HepG2 (cell line): ENCODE results near the gene NSUN6. TPM values are rescaled to one million over a fixed set of nuclear protein-coding genes. Genes with fewer than 3 reads are reported as not detected.

Experiments used
- DMAP1 ChIP-seq: IDR thresholded peaks from 2 replicates; pipeline ENCODE4 v1.6.1; 2016
- FOXC1 ChIP-seq: sonication (generic); formaldehyde crosslinking; IDR thresholded peaks from 2 replicates; pipeline ENCODE4 v1.8.0; 2022; ENCODE audit warnings: mild to moderate bottlenecking, missing genetic modification reagents, borderline replicate concordance
- KDM3A ChIP-seq: IDR thresholded peaks from 2 replicates; pipeline ENCODE4 v1.6.1; 2018; ENCODE audit warnings: low read depth, missing compliant biosample characterization
- LBX2 ChIP-seq: sonication (generic); formaldehyde crosslinking; IDR thresholded peaks from 2 replicates; pipeline ENCODE4 v1.5.0; 2020; ENCODE audit warnings: missing genetic modification reagents, mild to moderate bottlenecking, borderline replicate concordance
- MAF1 ChIP-seq: sonication (generic); formaldehyde crosslinking; IDR thresholded peaks from 2 replicates; pipeline ENCODE4 v1.5.0; 2020; ENCODE audit warnings: missing genetic modification reagents, borderline replicate concordance
- TBX2 ChIP-seq: sonication (generic); formaldehyde crosslinking; IDR thresholded peaks from 2 replicates; pipeline ENCODE4 v1.5.0; 2020; ENCODE audit warnings: missing genetic modification reagents, mild to moderate bottlenecking, borderline replicate concordance
- ZNF18 ChIP-seq: sonication (generic); formaldehyde crosslinking; IDR thresholded peaks from 2 replicates; pipeline ENCODE4 v1.8.0; 2022; ENCODE audit warnings: mild to moderate bottlenecking, missing genetic modification reagents; ENCODE audit not compliant: insufficient replicate concordance
- ZNF407 ChIP-seq: sonication (generic); formaldehyde crosslinking; IDR thresholded peaks from one replicate; pipeline ENCODE4 v1.5.1; 2020; ENCODE audit warnings: mild to moderate bottlenecking, missing genetic modification reagents; ENCODE audit errors: not compliant biosample characterization
- ZNF605 ChIP-seq: sonication (generic); formaldehyde crosslinking; IDR thresholded peaks from 2 replicates; pipeline ENCODE4 v1.8.0; 2022; ENCODE audit warnings: mild to moderate bottlenecking, missing genetic modification reagents
- polyA plus RNA-seq, 8 experiments: library from polyadenylated mRNA; depleted of rRNA in 3 of 8; stranded (reverse) in 7 of 8; unstranded in 1 of 8; fragments of >200 nt; fragmentation: Illumina TruSeq in 4 of 8; extraction: Trizol in 4 of 8; gene quantifications; 2 replicates each; pipeline versions ENCODE4 v1.2.1 to v1.2.3, GENCODE V29; 2011 to 2016; ENCODE audit warnings: low read depth in 4 of 8, missing spikeins in 1 of 8, mixed read lengths in 1 of 8; ENCODE audit not compliant: insufficient read depth in 1 of 8
- total RNA-seq, 5 experiments: library from RNA; depleted of rRNA; stranded (reverse); fragments of >200 nt; fragmentation: Illumina TruSeq; extraction: Trizol; gene quantifications; 2 replicates each; pipeline ENCODE4 v1.2.3, GENCODE V29; 2016; ENCODE audit warnings: low read depth in 1 of 5
- TF ChIP-seq, protein P1 (sequence below): sonication (generic); formaldehyde crosslinking; IDR thresholded peaks from 2 replicates; pipeline ENCODE4 v1.5.1; 2020; ENCODE audit warnings: missing genetic modification reagents, mild to moderate bottlenecking, borderline replicate concordance
- TF ChIP-seq, protein P2 (sequence below): IDR thresholded peaks from 2 replicates; pipeline ENCODE4 v1.6.1; 2016; ENCODE audit warnings: missing biosample characterization, missing genetic modification reagents, low read depth
- TF ChIP-seq, protein P3 (sequence below): fragments of 450-650 bp; IDR thresholded peaks from 2 replicates; pipeline ENCODE4 v1.6.1; 2016

The NSUN6 gene
- total and polyA plus RNA-seq, 2 of the 13 experiments (the other 11 are each of a cell fraction or from before 2014, with no cell fraction given) = 17.2 to 19.3 TPM

- TF ChIP-seq ZNF407 (CRISPR knock-in tag) (no peak), FOXC1 (CRISPR knock-in tag) (peak; percentile 79; the same call in 1 of the 2 replicates), ZNF605 (peak; percentile 89), ZNF18 (CRISPR knock-in tag) (no peak), DMAP1 (CRISPR knock-in tag) (peak; percentile 78; the same call in 1 of the 2 replicates), TBX2 (CRISPR knock-in tag) (peak; percentile 66; the same call in 1 of the 2 replicates), LBX2 (no peak), MAF1 (no peak), KDM3A (CRISPR knock-in tag) (no peak)
- TF ChIP-seq, protein P1, sequence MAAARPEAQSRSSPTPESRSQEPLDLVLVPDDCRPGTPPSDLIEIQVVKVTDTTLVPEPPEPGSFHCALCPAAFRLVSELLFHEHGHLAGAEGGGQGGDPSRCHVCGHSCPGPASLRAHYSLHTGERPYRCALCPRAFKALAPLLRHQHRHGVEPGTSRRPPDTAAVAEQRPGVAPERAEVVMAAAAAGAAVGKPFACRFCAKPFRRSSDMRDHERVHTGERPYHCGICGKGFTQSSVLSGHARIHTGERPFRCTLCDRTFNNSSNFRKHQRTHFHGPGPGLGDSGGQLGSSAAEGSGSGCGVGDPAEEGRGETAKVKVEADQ (CRISPR knock-in tag) = 0 out of 2 replicates have a peak, but pooled peaks have one; percentile 73
- TF ChIP-seq, protein P2, sequence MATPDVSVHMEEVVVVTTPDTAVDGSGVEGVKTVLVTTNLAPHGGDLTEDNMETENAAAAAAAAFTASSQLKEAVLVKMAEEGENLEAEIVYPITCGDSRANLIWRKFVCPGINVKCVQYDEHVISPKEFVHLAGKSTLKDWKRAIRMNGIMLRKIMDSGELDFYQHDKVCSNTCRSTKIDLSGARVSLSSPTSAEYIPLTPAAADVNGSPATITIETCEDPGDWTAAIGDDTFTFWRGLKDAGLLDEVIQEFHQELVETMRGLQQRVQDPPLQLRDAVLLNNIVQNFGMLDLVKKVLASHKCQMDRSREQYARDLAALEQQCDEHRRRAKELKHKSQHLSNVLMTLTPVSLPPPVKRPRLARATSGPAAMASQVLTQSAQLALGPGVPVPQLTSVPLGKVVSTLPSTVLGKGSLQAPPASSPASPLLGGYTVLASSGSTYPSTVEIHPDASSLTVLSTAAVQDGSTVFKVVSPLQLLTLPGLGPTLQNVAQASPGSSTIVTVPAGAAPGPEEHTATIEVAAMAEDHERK = 0 out of 2 replicates have a peak, but pooled peaks have one; percentile 32
- TF ChIP-seq, protein P3, sequence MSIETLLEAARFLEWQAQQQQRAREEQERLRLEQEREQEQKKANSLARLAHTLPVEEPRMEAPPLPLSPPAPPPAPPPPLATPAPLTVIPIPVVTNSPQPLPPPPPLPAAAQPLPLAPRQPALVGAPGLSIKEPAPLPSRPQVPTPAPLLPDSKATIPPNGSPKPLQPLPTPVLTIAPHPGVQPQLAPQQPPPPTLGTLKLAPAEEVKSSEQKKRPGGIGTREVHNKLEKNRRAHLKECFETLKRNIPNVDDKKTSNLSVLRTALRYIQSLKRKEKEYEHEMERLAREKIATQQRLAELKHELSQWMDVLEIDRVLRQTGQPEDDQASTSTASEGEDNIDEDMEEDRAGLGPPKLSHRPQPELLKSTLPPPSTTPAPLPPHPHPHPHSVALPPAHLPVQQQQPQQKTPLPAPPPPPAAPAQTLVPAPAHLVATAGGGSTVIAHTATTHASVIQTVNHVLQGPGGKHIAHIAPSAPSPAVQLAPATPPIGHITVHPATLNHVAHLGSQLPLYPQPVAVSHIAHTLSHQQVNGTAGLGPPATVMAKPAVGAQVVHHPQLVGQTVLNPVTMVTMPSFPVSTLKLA = peak; percentile 79
Observed at GRCh38 chr10:18651324-18652007, at the start of gene NSUN6 (continued).
